Stimulated activated effector memory CD8-positive, alpha-beta T cell treated with anti-CD3 and anti-CD28 coated beads, Interleukin-12 subunit alpha, Interleukin-12 subunit beta, amount 100 ng/mL, for 72 hours (primary cell): ENCODE measurements around the gene FGD5.
"Not testable (repeated sequence)": the region's sequence is repeated elsewhere in the genome, so short reads cannot be mapped to it uniquely, and the experiment has no call there.

Source experiments
- ATAC-seq: fragments of 150-1000 bp; cut with Tn5 transposase; 2 replicates; pipeline ENCODE4 v1.10.0; 2021
- DNase-seq, 2 donors: peaks; one replicate each; pipeline ENCODE4 v3.0.0; 2021 to 2022; ENCODE audit warnings: low spot score in 2 of 2
- H3K27ac Mint-ChIP-seq: one replicate; pipeline ENCODE4 v1.8.0; 2022; ENCODE audit warnings: mild to moderate bottlenecking, mixed read lengths
- H3K36me3 Mint-ChIP-seq: one replicate; pipeline ENCODE4 v1.8.0; 2022; ENCODE audit warnings: mild to moderate bottlenecking, mixed read lengths
- H3K4me1 Mint-ChIP-seq: one replicate; pipeline ENCODE4 v1.8.0; 2022; ENCODE audit warnings: mixed read lengths
- H3K4me3 Mint-ChIP-seq: one replicate; pipeline ENCODE4 v1.8.0; 2022; ENCODE audit warnings: mild to moderate bottlenecking, mixed read lengths
- H3K9me3 Mint-ChIP-seq: one replicate; pipeline ENCODE4 v1.8.0; 2022; ENCODE audit warnings: mixed read lengths

Gene FGD5

GRCh38 chr3:14799146-14799545 lies 19.6 kb upstream of the FGD5 start:
- DNase-seq = no peak
- H3K9me3 Mint-ChIP-seq = no peaks in the 10 kb centered on the region
- H3K36me3 Mint-ChIP-seq = no peaks in the 10 kb centered on the region
- H3K4me3 Mint-ChIP-seq = no peak overlapping the region
- no peaks in the 10 kb centered on the region for H3K4me1 Mint-ChIP-seq
- H3K27ac Mint-ChIP-seq = no peak overlapping the region
- ATAC-seq = no peak

GRCh38 chr3:14801031-14801430 lies 17.7 kb upstream of the FGD5 start:
- peaks cover 10% of the 10 kb centered on the region for H3K4me1 Mint-ChIP-seq
- H3K36me3 Mint-ChIP-seq = no peaks in the 10 kb centered on the region
- H3K9me3 Mint-ChIP-seq = no peaks in the 10 kb centered on the region
- no peak overlapping the region for H3K27ac Mint-ChIP-seq
- DNase-seq = no peak
- no peak for ATAC-seq
- no peak overlapping the region for H3K4me3 Mint-ChIP-seq

GRCh38 chr3:14801668-14802380 lies 16.9 kb upstream of the FGD5 start:
- Mint-ChIP-seq H3K4me1 (peaks cover 13% of the 10 kb centered on the region), H3K27ac (no peak overlapping the region), H3K36me3 (no peaks in the 10 kb centered on the region), H3K9me3 (no peaks in the 10 kb centered on the region), H3K4me3 (no peak overlapping the region)
- no peak for ATAC-seq
- no peak for DNase-seq

GRCh38 chr3:14802381-14802731 lies 16.4 kb upstream of the FGD5 start:
- H3K36me3 Mint-ChIP-seq = no peaks in the 10 kb centered on the region
- no peak overlapping the region for H3K4me3 Mint-ChIP-seq
- H3K9me3 Mint-ChIP-seq = no peaks in the 10 kb centered on the region
- H3K4me1 Mint-ChIP-seq = peaks cover 15% of the 10 kb centered on the region
- no peak for DNase-seq
- ATAC-seq = no peak
- no peak overlapping the region for H3K27ac Mint-ChIP-seq

GRCh38 chr3:14803101-14803980 lies 15.4 kb upstream of the FGD5 start:
- ATAC-seq (peak; percentile 59), DNase-seq (no peak)
- no peak overlapping the region for H3K27ac Mint-ChIP-seq
- H3K4me3 Mint-ChIP-seq = no peak overlapping the region
- no peaks in the 10 kb centered on the region for H3K9me3 Mint-ChIP-seq
- H3K36me3 Mint-ChIP-seq = no peaks in the 10 kb centered on the region
- H3K4me1 Mint-ChIP-seq = peaks cover 15% of the 10 kb centered on the region

GRCh38 chr3:14803981-14804834 lies 14.6 kb upstream of the FGD5 start:
- H3K27ac Mint-ChIP-seq = no peak overlapping the region
- H3K9me3 Mint-ChIP-seq = no peaks in the 10 kb centered on the region
- H3K4me1 Mint-ChIP-seq = peaks cover 15% of the 10 kb centered on the region
- DNase-seq (no peak), ATAC-seq (no peak)
- H3K4me3 Mint-ChIP-seq = no peak overlapping the region
- no peaks in the 10 kb centered on the region for H3K36me3 Mint-ChIP-seq

- Mint-ChIP-seq H3K27ac (no peak overlapping the region), H3K9me3 (no peaks in the 10 kb centered on the region), H3K4me1 (peaks cover 15% of the 10 kb centered on the region), H3K36me3 (no peaks in the 10 kb centered on the region), H3K4me3 (no peak overlapping the region)
- no peak for DNase-seq
- no peak for ATAC-seq
These were observed 13.7 kb upstream of the FGD5 start for GRCh38 chr3:14804835-14805780.

GRCh38 chr3:14805961-14806537 lies 12.7 kb upstream of the FGD5 start:
- Mint-ChIP-seq H3K9me3 (no peaks in the 10 kb centered on the region), H3K4me1 (peaks cover 16% of the 10 kb centered on the region), H3K36me3 (no peaks in the 10 kb centered on the region), H3K4me3 (no peak overlapping the region), H3K27ac (no peak overlapping the region)
- no peak for DNase-seq
- ATAC-seq = no peak

- Mint-ChIP-seq H3K27ac (no peak overlapping the region), H3K4me1 (peaks cover 21% of the 10 kb centered on the region), H3K4me3 (no peak overlapping the region), H3K36me3 (no peaks in the 10 kb centered on the region), H3K9me3 (no peaks in the 10 kb centered on the region)
- ATAC-seq = peak; percentile 29
- DNase-seq = no peak
These were observed 12.0 kb upstream of the FGD5 start for GRCh38 chr3:14806641-14807263.

- H3K9me3 Mint-ChIP-seq = no peaks in the 10 kb centered on the region
- peaks cover 21% of the 10 kb centered on the region for H3K4me1 Mint-ChIP-seq
- no peaks in the 10 kb centered on the region for H3K36me3 Mint-ChIP-seq
- DNase-seq (no peak), ATAC-seq (no peak)
- no peak overlapping the region for H3K27ac Mint-ChIP-seq
- no peak overlapping the region for H3K4me3 Mint-ChIP-seq
These were observed 10.7 kb upstream of the FGD5 start for GRCh38 chr3:14808025-14808424.

GRCh38 chr3:14808502-14809266 lies 10.1 kb upstream of the FGD5 start:
- no peak for DNase-seq
- no peaks in the 10 kb centered on the region for H3K9me3 Mint-ChIP-seq
- peaks cover 21% of the 10 kb centered on the region for H3K4me1 Mint-ChIP-seq
- no peak overlapping the region for H3K27ac Mint-ChIP-seq
- no peak overlapping the region for H3K4me3 Mint-ChIP-seq
- no peaks in the 10 kb centered on the region for H3K36me3 Mint-ChIP-seq
- ATAC-seq = no peak

GRCh38 chr3:14809611-14810010 lies 9.2 kb upstream of the FGD5 start:
- H3K4me3 Mint-ChIP-seq, H3K36me3 Mint-ChIP-seq, H3K27ac Mint-ChIP-seq, DNase-seq, ATAC-seq, H3K9me3 Mint-ChIP-seq: not testable (repeated sequence)
- H3K4me1 Mint-ChIP-seq = peaks cover 18% of the 10 kb centered on the region

GRCh38 chr3:14810070-14810791 lies 8.5 kb upstream of the FGD5 start:
- ATAC-seq = no peak
- Mint-ChIP-seq H3K4me1 (peaks cover 12% of the 10 kb centered on the region), H3K27ac (no peak overlapping the region), H3K36me3 (no peaks in the 10 kb centered on the region), H3K4me3 (no peak overlapping the region), H3K9me3 (no peaks in the 10 kb centered on the region)
- no peak for DNase-seq
